ENCODE results near the gene PDGFC.

PDGFC gene

DNA sequence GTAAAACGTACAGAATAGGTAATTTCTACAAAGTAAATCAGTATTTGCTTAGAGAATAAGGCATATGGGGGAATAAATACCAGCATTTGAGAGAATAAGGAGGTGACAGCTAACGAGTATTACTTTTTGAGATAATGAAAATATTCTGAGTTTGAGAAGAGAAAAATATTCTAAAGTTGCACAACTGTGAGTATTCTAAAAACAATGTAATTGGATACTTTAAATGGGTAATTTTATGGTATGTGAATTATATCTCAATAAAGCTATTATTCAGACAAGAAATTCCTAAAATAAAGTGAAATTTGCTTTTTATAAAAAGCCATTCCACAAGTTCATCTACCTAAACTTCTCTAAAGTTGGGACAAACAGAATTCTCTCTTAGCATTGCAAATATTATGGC lies 62.6 kb downstream of the PDGFC start:
- DNase-seq (no peak), ATAC-seq (ENCODE audit: insufficient read depth, low read depth) (no peak)
- Histone ChIP-seq H3K27ac (ENCODE audit: low read length) (no peak overlapping the region), H3K9ac (ENCODE audit: low read depth, low read length) (no peak overlapping the region), H3K27me3 (ENCODE audit: insufficient read depth, low read length, poor library complexity) (no peaks in the 10 kb centered on the region), H3K36me3 (ENCODE audit: insufficient read depth, low read length) (no peaks in the 10 kb centered on the region), H3K9me3 (ENCODE audit: insufficient read depth, low read length, severe bottlenecking) (no peaks in the 10 kb centered on the region), H3K4me2 (ENCODE audit: insufficient read depth, low read length) (no peak overlapping the region), H2AFZ (ENCODE audit: low read depth, low read length) (no peak overlapping the region), H4K20me1 (ENCODE audit: insufficient read depth, low read length) (no peaks in the 10 kb centered on the region), H3K79me2 (ENCODE audit: insufficient read depth, low read length) (no peaks in the 10 kb centered on the region), H3K4me3 (ENCODE audit: low read depth in 1 of 2, low read length in 2 of 2) (no peak overlapping the region), H3K4me1 (ENCODE audit: insufficient read depth, low read length) (no peaks in the 10 kb centered on the region)
- TF ChIP-seq CTCF (IDR thresholded peaks at IDR 0.05; ENCODE audit: borderline replicate concordance, extremely low read depth, low read length, poor library complexity, severe bottlenecking) = no peak
- no peak for TF ChIP-seq EZH2 (IDR thresholded peaks at IDR 0.05; ENCODE audit: borderline replicate concordance, low read depth, low read length, severe bottlenecking)

DNA sequence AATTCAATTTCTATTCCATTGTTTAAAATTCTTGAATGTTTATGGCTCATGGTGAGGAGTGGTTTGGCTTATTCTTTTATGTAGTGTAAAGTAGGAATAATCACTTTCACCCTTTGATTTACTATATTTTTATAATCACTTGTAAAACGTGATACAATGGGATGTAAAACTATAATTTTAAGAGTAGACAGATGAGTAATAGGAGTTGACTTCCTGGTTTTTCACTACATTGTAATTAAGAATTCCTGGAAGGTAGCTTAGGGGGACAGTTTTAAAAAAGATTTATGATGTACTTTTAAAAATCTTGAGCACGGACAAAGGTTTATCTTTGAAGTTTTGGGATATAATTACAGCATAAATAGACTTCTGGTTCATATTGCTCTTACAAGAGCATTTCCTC lies 65.3 kb downstream of the PDGFC start:
- Histone ChIP-seq H3K4me3 (ENCODE audit: low read depth in 1 of 2, low read length in 2 of 2) (no peak overlapping the region), H4K20me1 (ENCODE audit: insufficient read depth, low read length) (no peaks in the 10 kb centered on the region), H3K36me3 (ENCODE audit: insufficient read depth, low read length) (no peaks in the 10 kb centered on the region), H3K4me2 (ENCODE audit: insufficient read depth, low read length) (no peak overlapping the region), H3K9ac (ENCODE audit: low read depth, low read length) (no peak overlapping the region), H3K27me3 (ENCODE audit: insufficient read depth, low read length, poor library complexity) (no peaks in the 10 kb centered on the region), H3K9me3 (ENCODE audit: insufficient read depth, low read length, severe bottlenecking) (no peaks in the 10 kb centered on the region), H3K79me2 (ENCODE audit: insufficient read depth, low read length) (no peaks in the 10 kb centered on the region), H3K4me1 (ENCODE audit: insufficient read depth, low read length) (no peaks in the 10 kb centered on the region), H3K27ac (ENCODE audit: low read length) (no peak overlapping the region), H2AFZ (ENCODE audit: low read depth, low read length) (no peak overlapping the region)
- DNase-seq = no peak
- no peak for ATAC-seq (ENCODE audit: insufficient read depth, low read depth)
- TF ChIP-seq EZH2 (IDR thresholded peaks at IDR 0.05; ENCODE audit: borderline replicate concordance, low read depth, low read length, severe bottlenecking) = no peak
- TF ChIP-seq CTCF (IDR thresholded peaks at IDR 0.05; ENCODE audit: borderline replicate concordance, extremely low read depth, low read length, poor library complexity, severe bottlenecking) = no peak

GRCh38 chr4:156901871-156902270 lies 69.7 kb downstream of the PDGFC start:
- no peak overlapping the region for H3K4me3 ChIP-seq (ENCODE audit: low read depth in 1 of 2, low read length in 2 of 2)
- no peak overlapping the region for H2AFZ ChIP-seq (ENCODE audit: low read depth, low read length)
- no peak overlapping the region for H3K9ac ChIP-seq (ENCODE audit: low read depth, low read length)
- H3K9me3 ChIP-seq (ENCODE audit: insufficient read depth, low read length, severe bottlenecking) = no peaks in the 10 kb centered on the region
- DNase-seq = no peak
- no peaks in the 10 kb centered on the region for H3K36me3 ChIP-seq (ENCODE audit: insufficient read depth, low read length)
- H3K79me2 ChIP-seq (ENCODE audit: insufficient read depth, low read length) = no peaks in the 10 kb centered on the region
- no peak overlapping the region for H3K27ac ChIP-seq (ENCODE audit: low read length)
- no peak for ATAC-seq (ENCODE audit: insufficient read depth, low read depth)
- H4K20me1 ChIP-seq (ENCODE audit: insufficient read depth, low read length) = no peaks in the 10 kb centered on the region
- H3K4me1 ChIP-seq (ENCODE audit: insufficient read depth, low read length) = no peaks in the 10 kb centered on the region
- no peak overlapping the region for H3K4me2 ChIP-seq (ENCODE audit: insufficient read depth, low read length)
- no peaks in the 10 kb centered on the region for H3K27me3 ChIP-seq (ENCODE audit: insufficient read depth, low read length, poor library complexity)
- no peak for TF ChIP-seq EZH2 (IDR thresholded peaks at IDR 0.05; ENCODE audit: borderline replicate concordance, low read depth, low read length, severe bottlenecking)
- no peak for TF ChIP-seq CTCF (IDR thresholded peaks at IDR 0.05; ENCODE audit: borderline replicate concordance, extremely low read depth, low read length, poor library complexity, severe bottlenecking)

Data from DND-41 (cell line).